ENCODE data around the gene TRIM58.

The TRIM58 gene, protein sequence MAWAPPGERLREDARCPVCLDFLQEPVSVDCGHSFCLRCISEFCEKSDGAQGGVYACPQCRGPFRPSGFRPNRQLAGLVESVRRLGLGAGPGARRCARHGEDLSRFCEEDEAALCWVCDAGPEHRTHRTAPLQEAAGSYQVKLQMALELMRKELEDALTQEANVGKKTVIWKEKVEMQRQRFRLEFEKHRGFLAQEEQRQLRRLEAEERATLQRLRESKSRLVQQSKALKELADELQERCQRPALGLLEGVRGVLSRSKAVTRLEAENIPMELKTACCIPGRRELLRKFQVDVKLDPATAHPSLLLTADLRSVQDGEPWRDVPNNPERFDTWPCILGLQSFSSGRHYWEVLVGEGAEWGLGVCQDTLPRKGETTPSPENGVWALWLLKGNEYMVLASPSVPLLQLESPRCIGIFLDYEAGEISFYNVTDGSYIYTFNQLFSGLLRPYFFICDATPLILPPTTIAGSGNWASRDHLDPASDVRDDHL

DNA sequence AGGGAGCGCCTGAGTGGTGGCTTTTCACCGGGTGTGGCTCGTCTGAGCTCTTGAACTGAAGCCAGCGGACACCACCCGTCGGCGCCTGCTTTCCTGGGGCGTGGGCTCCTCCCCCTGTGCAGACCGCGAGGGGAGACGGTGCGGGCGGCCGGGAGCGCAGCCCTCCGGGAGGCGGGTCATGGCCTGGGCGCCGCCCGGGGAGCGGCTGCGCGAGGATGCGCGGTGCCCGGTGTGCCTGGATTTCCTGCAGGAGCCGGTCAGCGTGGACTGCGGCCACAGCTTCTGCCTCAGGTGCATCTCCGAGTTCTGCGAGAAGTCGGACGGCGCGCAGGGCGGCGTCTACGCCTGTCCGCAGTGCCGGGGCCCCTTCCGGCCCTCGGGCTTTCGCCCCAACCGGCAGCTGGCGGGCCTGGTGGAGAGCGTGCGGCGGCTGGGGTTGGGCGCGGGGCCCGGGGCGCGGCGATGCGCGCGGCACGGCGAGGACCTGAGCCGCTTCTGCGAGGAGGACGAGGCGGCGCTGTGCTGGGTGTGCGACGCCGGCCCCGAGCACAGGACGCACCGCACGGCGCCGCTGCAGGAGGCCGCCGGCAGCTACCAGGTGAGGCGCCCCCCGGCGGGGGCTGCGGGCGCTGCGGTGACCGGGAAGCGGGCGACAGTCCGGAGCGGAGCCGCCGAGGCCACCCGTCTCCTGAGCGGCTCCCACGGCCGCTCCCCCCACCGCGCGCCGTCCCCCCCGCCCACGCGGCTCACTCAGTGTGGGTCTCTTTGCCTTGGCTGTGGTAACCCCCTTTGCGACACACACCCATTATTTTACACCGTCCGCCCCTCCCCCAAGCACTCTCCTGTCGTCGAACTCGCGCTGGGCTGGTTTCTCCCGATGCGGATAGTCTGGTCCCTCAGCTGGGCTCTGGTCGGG, at the start of gene TRIM58:
TSS of gene TRIM58 (plus strand) at position 119 of the 916 bp plus-strand sequence. CDS start at position 179, 60 bp downstream.
- peak; percentile 2 to 12 for DNase-seq

DNA sequence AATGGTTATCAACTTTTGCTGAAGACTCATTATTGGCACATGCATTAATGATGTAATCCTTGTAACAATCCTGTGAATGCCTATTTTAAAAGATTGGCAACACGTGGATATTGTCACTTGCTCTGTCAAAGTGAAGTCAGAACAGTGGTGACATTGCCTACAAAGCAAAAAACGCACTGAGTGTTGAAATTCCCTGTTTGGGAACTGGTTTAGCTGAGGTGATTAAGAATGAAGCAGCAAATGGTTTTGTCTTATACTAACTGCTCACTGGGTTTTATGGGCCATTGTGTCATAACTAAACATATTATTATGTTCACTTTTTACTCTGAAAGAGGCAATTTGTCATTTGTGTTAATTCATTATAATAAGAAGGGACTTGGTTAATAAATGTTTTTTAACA, 44.4 kb upstream of the TRIM58 start:
- DNase-seq: no peak

DNA sequence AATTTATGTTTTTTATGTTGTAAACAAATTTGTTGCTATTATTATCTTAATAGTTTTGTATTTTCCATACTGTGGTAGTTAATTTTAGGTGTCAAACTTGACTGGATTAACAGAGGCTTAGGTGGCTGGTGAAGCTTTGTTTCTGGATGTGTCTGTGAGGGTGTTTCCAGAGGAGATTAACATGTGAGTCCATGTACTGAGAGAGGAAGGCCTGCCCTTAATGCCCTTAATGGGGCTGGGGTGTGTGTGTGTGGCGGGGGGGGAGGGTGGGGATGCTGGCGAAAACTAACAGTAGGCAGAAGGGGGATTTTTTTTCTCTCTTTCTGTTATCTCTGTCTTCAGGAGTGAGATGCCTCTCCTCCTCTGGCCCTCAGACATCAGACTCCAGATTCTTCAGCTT, 34.9 kb upstream of the TRIM58 start:
- DNase-seq: no peak

DNA sequence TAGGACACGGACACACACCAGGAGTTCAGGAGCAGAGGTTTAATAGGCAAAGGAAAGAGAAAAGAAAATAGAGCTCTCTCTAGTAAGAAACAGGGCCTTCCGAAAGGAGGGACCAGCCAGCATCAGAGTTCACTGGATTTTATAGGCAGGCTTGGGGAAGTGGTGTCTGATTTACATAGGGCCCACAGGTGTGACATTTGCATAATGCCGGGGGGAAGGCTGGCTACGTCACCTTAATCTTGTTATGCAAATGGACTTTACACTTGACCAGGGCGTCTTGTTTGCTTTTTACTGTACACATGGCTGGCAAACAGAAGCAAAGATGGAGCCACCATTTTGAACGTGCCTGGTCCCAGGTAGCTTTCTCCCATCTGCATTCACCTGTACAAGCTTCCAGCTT, 33.0 kb upstream of the TRIM58 start, which contains the start of gene OR14A16:
TSS of gene OR14A16 (minus strand) at position 97 of the 400 bp plus-strand sequence. CDS start 8,390 bp downstream, outside the sequence.
- no peak for DNase-seq

DNA sequence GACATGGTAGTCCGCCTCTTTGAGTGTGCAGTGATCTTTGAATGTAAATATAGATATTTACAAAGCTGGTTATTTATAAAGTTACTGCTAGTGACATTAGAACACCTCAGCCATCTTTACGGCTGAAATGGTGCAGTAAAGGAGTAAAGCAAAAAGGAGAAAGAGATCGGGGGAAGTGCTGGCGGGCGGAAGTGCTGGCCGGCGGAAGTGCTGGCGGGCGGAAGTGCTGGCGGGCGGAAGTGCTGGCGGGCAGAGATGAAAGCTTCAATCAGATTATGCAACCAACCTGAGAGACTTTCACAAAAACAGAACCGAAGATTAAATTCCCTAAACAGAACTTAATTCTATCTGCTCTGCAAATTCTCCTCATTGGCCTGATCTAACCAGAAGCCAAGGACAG, 31.6 kb upstream of the TRIM58 start:
- no peak for DNase-seq

DNA sequence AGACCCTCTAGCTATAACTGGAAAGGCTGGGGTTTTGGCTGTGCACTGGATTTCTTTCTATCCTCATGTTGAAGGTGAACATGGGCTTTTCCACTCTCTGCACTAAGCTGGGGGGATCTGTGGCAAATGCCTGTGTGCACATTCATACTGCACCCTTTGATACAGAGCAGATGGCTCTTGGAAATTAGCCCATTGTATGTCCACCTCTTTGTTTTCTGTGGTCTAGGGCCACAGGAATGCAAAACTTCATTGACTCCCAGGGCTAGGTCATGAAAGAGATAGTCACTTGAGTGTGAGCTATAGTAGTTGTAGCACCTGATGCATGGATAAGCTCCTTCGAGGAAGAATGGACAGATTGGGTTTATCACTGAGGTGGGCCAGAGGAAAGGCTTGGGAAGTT, 27.3 kb upstream of the TRIM58 start:
- no peak for DNase-seq

DNA sequence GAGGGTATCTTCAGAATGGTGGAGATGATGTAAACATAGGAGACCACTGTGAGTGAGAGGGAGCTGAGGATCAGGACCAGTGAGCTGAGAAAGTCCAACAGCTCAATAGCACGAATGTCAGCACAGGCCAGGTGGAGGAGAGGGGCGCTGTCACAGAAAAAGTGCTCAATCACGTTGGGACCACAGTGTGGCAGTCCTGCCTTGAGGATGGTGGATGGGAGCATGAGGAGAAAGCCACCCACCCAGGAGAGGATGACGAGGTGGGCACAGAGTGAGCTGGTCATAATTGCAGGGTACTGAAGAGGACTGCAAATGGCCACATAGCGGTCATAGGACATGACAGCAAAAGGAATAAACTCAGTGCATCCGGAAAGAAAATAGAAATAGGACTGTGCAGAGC, 23.4 kb upstream of the TRIM58 start:
- DNase-seq: no peak

DNA sequence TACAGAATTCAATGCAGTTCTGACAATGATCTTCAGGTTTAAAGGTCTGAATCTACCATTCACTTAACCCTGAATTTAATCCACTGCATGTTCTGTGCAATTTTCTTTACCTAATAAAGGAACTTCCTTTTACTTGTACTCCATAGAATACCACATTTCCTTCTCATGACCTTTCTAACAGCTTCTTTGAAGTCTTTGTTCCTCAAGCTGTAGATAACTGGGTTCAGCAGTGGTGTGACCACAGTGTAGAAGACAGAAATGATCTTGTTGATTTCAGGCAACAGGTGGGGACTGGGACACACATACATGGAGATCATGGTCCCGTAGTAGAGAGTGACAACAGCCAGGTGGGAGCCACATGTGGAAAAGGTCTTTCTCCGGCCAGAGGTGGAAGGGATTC, 16.2 kb upstream of the TRIM58 start:
- DNase-seq: no peak

DNA sequence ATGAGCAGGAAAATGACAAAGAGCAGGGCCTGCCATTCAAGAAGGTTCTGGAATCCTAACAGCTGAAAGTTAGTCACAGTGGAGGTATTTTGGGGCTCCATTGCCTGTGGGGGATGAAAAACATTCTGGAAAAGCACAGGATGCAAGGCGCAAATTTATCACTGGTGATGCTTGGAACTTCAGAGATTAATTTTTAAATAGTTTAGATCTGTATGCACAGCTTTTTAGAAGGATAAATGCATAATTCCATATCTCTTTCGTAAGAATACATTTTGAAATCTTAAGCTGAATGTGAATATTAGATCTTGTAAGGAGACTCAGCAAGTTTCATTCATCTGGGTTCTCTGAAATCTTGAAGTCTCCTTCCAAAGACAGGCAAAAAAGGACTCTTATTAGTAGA, 15.2 kb upstream of the TRIM58 start, which contains the start of gene OR11L1:
TSS of gene OR11L1 (minus strand) at position 101 of the 400 bp plus-strand sequence. CDS start at position 101, 0 bp downstream.
- no peak for DNase-seq

DNA sequence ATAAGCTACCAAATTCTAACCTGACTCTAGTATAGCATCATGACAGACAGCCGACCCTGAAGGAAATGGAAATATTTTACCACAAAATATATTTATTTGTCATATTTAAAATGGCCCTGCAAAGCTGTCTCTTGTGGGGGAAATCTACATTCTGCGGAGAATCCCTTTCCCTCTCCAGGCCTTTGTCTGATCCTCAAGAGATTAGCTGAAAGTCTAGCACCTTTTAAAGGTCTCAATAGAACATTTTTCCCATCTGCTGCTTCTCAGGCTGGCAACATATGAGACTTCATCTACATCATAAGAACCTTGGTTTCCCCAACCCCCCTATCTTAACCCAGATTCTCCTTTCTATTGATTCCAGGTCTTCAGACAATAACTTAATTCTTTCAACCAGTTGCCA, 13.6 kb upstream of the TRIM58 start:
- DNase-seq: no peak

DNA sequence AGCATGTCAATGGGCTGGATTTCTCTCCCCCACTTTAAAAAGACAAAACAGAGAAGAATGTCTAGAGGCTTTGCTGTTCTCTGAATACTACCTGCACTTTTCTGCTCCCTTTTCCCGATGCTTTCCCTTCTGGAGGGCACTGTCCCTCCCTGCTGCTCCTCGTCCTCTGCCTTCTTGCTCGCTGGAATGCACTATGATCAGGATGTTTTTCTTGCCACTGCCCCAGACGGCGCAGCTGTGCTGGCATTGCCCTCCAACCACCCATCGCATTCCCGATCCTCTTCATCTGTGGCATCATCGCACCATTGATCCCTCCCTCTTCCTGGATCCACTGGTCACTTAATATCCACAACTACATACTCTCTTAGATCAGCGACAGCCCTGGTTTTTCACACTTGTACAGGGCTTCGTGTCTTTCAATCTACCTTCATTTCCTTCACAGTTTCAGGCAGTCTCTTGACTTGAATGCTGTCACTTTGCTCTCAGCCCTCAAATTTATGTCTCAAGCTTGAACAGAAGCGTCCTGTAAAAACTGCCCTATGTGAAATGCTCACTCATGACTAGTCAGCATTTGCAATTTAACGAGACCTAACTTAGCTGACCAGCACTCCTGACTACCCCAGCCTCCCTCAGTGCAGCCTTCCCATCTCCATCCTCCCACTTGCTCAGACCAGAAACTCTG, 11.8 kb upstream of the TRIM58 start:
- DNase-seq: no peak

DNA sequence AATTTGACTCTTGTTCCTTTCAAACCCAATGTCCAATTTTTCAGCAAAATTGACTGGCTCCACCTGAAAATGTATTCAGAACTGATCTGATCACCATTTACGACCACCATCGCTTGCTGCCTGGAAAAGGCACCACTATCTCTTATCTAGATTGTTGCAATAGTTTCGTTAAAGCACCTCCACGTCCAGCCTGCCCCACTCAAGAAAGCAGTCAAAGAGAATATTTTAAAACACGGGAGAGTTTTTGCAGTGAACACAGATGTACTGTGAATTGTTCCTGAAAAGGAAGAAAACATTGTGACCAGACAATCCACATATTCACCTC, 11.3 kb upstream of the TRIM58 start:
- DNase-seq: no peak

DNA sequence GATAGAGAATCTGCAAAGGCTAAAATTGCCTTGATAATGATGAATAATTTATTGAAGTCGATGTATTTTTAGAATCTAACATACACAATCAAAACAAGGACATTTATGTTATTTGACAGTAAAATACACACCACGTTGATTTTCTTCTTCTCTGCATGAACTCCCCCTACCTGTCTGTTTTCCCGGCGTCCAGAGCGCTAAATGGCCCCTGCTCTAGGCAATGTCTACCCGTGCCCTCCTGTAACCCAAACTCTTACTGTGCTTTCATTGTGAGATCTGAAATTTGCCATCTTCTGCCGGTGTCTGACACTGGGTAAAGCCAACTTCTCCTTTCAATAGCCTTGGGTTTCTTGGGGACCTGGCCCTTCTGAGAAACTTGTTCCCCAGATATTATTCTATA, 8.6 kb upstream of the TRIM58 start:
- DNase-seq: no peak

DNA sequence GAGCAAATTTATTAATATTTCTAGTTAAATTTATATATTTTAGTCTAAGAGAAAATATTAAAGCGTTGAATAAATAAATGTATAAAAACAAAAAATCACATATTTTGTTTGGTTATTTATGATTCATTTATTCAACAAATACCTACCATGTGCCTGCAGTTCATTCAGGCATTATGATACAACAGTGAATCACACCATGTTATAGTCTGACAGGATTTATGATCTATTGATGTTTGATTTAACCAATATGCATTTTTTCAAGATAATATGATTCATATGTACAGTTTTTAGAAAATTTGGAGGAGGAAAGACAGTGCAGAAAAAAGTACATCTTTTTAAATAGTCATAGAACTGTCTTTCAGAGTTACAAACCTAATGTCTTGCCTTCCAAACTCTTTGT, 7.4 kb upstream of the TRIM58 start:
- DNase-seq: no peak

DNA sequence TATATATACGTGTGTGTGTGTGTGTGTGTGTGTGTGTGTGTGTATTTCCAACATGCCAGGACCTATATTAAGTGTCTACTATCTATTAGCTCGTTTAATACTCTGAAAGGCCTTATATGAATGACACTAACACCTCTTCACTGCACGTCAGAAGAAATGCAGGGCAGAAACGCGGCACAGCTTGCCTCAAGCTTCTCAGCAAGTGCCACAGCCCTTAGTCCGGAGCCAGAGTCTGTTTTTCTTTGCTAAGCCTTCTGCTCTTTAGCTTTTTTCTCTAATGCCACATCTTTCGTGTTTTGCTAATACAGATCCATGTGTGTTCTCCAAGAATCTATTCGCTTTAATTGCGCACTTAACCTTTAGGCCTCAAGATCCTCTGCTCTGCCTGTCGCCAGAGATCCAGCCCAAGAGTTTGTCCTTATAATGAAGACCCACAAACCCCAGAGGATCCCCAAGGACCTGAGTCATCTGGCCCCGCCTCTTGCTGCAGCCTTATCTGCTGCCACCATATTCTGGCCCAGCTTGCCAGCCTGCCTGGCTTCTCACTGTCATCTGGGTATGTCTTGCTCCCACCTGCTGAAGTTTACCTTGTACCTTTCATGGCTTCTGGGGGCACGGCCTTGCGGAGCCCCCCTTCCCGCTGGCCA, 2.0 kb upstream of the TRIM58 start:
- DNase-seq: no peak

DNA sequence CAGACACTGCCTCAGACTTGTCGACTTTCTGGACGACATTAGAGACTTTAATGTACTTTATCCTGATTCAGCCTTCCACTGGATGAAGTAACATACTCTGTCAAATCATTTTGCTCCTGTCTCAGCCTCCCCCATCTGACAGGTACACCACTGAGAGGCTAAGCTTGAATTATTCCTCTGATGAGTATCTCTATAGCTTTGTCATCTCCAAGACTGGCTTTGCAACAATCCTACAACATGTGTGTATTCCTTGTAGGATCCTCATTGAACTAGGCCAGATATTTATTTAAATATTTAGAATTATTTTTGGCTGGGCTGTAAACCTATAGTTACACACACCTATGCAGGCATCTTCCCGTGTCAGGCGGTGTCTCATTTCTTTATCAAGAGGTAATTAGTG, 1.1 kb upstream of the TRIM58 start:
- DNase-seq: no peak

DNA sequence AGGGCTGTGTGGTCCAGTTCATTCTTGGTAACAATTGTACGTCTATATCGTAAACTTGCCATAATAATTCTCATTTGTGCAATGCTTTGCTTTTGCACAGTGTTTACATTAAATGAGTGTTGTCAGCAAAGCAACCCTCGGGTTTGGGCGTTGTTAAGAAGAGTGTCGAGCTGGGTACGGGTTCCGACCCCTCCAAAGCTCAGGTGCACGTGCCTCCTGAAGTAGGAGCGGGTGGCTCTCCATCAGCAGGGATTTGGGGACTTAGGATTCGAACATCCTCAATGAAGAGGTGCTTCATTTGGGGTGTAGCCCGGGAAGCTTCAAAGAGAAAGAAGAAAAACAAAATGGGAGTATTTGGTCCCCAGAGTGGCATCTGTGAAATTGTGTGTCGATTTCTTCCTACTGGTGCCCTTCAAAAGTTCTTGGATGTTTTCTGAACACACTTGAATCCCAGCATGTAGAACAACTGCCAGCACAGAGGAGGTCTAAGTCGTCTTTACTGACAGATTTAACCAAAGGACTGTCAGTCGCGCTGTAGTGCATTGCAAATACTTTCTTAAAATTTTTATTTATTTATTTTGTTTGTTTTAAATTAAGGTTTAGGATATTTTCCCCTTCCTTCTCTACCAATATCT, 1.1 kb downstream of the TRIM58 start:
- no peak for DNase-seq

DNA sequence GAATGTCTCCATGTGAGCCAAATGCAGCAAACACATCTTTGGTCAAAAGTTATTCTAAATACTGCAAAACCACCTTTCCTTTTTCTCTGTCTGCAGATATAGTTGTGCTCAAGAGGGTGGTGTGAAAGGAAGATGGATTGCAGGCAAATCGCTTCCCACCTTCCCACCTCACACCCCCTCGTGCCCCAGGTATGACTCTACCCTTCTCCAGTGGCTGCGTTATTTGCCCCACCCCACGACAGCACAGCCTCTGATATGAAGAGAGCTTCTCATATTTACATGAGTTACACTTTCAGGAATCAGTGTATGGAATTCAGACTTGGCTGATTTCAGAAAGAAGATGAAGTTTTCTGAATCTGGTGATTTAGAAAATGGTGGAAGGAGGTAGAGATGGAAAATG, 5.8 kb downstream of the TRIM58 start:
- DNase-seq: no peak

DNA sequence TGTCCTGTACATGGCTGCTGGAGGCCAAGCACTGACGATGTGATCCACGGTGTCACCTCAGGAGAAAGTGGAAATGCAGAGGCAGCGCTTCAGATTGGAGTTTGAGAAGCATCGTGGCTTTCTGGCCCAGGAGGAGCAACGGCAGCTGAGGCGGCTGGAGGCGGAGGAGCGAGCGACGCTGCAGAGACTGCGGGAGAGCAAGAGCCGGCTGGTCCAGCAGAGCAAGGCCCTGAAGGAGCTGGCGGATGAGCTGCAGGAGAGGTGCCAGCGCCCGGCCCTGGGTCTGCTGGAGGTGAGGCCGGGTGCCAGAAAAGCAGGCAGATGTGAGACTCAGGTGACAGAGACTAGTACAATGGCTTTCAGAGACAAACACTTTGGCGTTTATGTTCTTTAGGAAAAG, 7.7 kb downstream of the TRIM58 start:
- no peak for DNase-seq

DNA sequence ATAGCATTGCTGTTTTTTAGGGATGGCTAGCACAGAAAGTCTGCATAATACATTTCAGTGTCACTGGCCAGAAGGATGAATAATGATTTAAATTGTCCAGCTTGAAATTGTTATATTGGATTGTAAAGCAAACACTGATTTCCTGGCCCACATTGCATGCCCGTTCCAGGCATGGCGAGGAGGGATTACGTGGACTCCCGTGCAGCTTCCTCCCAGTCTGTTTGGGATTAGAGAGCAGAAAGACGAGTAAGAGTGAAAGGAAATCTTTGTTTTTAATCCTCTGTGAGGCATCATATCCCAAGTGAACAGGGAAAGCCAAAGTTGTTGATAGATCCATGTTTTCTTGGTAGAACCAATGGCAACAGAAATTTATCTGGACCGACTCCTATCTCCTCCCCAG, 8.4 kb downstream of the TRIM58 start:
- no peak for DNase-seq

DNA sequence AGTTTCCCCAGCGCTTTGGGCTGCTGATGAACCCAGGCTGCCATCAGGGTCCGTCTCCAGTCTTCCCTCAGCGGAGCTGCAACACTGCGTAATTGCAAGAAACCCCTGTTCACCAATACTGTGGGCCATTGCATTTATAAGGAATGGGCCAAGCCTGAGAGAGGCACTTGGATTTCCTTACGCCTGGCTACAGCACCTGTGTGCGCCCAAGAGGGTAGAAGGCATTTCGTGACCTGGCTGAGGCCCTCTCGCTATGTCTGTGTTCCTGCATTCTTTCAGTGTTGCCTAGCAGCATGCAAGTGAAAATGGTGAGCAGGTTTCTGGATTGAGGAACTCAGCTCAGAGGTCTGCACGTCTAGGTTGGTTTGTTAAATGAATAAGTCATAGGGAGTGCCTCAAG, 26.4 kb downstream of the TRIM58 start:
- DNase-seq: no peak

DNA sequence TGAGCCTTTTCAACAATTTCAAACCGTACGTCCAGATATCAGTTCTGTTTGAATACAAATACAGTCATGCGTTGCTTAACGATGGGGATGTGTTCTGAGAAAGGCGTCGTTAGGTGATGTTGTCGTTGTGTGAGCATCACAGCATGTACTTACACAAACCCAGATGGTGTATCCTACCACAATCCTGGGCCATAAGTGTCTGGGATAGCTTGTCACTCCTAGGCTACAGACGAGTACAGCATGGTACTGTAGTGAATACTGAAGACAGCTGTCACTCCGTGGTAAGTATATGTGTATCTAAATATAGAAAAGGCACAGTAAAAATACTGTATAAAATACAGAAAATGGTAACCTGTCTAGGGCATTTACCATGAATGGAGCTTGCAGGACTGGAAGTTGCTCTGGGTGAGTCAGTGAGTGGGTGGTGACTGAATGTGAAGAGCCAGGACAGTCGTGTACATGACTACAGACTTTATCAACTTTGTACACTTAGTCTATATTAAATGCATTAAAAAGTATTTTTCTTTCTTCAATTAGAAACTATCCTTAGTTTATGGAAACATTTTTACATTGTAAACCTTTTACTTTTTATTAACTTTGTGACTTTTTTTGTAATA, 27.9 kb downstream of the TRIM58 start:
- DNase-seq: peak; percentile 9 to 26

Data from inflammatory macrophage treated with lipopolysaccharide for 1 hour (primary cell).